Brain microvascular endothelial cell (primary cell): ENCODE measurements around the gene DRAM2.
"Not testable (repeated sequence)": the region's sequence is repeated elsewhere in the genome, so short reads cannot be mapped to it uniquely, and the experiment has no call there.

ENCODE experiments used
- DNase-seq: peaks from one replicate; pipeline ENCODE4 v3.0.0-alpha.2; 2020
- H3K27ac ChIP-seq: fragments of 250-450 bp; sonication (Bioruptor Pico); 2 replicates; pipeline ENCODE4 v1.5.1; 2020; ENCODE audit warnings: mild to moderate bottlenecking, moderate library complexity
- H3K27me3 ChIP-seq: fragments of 250-450 bp; sonication (Bioruptor Pico); replicated peaks from 2 replicates; pipeline ENCODE4 v1.5.1; 2020; ENCODE audit warnings: mild to moderate bottlenecking
- H3K36me3 ChIP-seq: fragments of 250-450 bp; sonication (Bioruptor Pico); replicated peaks from 2 replicates; pipeline ENCODE4 v1.5.1; 2020; ENCODE audit warnings: mild to moderate bottlenecking
- H3K4me3 ChIP-seq: 2 replicates; pipeline ENCODE4 v1.5.1; 2011; ENCODE audit warnings: low read depth, mild to moderate bottlenecking, control low read depth, low read length, moderate library complexity
- CTCF ChIP-seq: IDR thresholded peaks from 2 replicates; pipeline ENCODE4 v1.5.1; 2011; ENCODE audit warnings: low read depth, mild to moderate bottlenecking, moderate library complexity, low read length, control low read depth, inconsistent platforms; ENCODE audit errors: missing control alignments
- in situ Hi-C: cut with HindIII; loops from 2 replicates; pipeline ENCODE4 v1.10.0; 2017; ENCODE audit warnings: low sequenced_read_pairs, low pct_ligation_motif_present

DRAM2 gene

GRCh38 chr1:111101854-111102642, 37.8 kb downstream of the DRAM2 start:
- in situ Hi-C loops: no loop called here
- no peak for TF ChIP-seq CTCF
- no peaks in the 10 kb centered on the region for H3K27me3 ChIP-seq
- H3K27ac ChIP-seq: no peak overlapping the region
- H3K4me3 ChIP-seq: no peak overlapping the region
- no peaks in the 10 kb centered on the region for H3K36me3 ChIP-seq
- no peak for DNase-seq

GRCh38 chr1:111099289-111099688, 40.6 kb downstream of the DRAM2 start:
- Histone ChIP-seq H3K36me3 (no peaks in the 10 kb centered on the region), H3K27me3 (no peaks in the 10 kb centered on the region), H3K4me3 (no peak overlapping the region), H3K27ac (no peak overlapping the region)
- DNase-seq: no peak
- in situ Hi-C loops: no loop called here
- no peak for TF ChIP-seq CTCF

GRCh38 chr1:111097356-111098099, 42.4 kb downstream of the DRAM2 start:
- no peak for TF ChIP-seq CTCF
- H3K36me3 ChIP-seq: no peaks in the 10 kb centered on the region
- in situ Hi-C loops: no loop called here
- H3K27ac ChIP-seq: no peak overlapping the region
- H3K27me3 ChIP-seq: no peaks in the 10 kb centered on the region
- DNase-seq: no peak
- no peak overlapping the region for H3K4me3 ChIP-seq

- DNase-seq, H3K27me3 ChIP-seq, in situ Hi-C loops, H3K27ac ChIP-seq, H3K4me3 ChIP-seq, H3K36me3 ChIP-seq: not testable (repeated sequence)
Measured at GRCh38 chr1:111095421-111095820, 44.5 kb downstream of the DRAM2 start.

- Histone ChIP-seq H3K27ac (no peak overlapping the region), H3K4me3 (no peak overlapping the region), H3K27me3 (no peaks in the 10 kb centered on the region), H3K36me3 (no peaks in the 10 kb centered on the region)
- in situ Hi-C loops: no loop called here
- no peak for TF ChIP-seq CTCF
- no peak for DNase-seq
Measured at GRCh38 chr1:111089638-111090037, 50.3 kb downstream of the DRAM2 start.

GRCh38 chr1:111085676-111086075, 54.2 kb downstream of the DRAM2 start:
- no peaks in the 10 kb centered on the region for H3K27me3 ChIP-seq
- in situ Hi-C loops: no loop called here
- H3K4me3 ChIP-seq: no peak overlapping the region
- no peak for DNase-seq
- TF ChIP-seq CTCF: no peak
- H3K27ac ChIP-seq: no peak overlapping the region
- no peaks in the 10 kb centered on the region for H3K36me3 ChIP-seq
